ENCODE data around the gene ATG4A.

The ATG4A gene
- 11.8 to 29.7 (median 19.9) reads per million in 17 experiments for total RNA-seq

GRCh38 chrX:108091264-108091877 lies at the start of gene ATG4A, which contains the start of gene PSMD10:
Gene ATG4A, plus strand, starts transcription at chrX:108091778. Its CDS starts 49 bp downstream, at chrX:108091827.
Gene PSMD10, minus strand, starts transcription at chrX:108091542. Its CDS starts 22 bp downstream, at chrX:108091520.
- peak; percentile 93 to 95 (median 95) for DNase-seq

GRCh38 chrX:108044554-108045256 lies 46.9 kb upstream of the ATG4A start, which contains the start of gene VSIG1:
Gene VSIG1, plus strand, starts transcription at chrX:108045065. Its CDS starts 66 bp downstream, at chrX:108045131.
- DNase-seq, result no peak

- DNase-seq, result no peak
Observed at GRCh38 chrX:108049649-108050048, 41.9 kb upstream of the ATG4A start.

GRCh38 chrX:108053218-108053617 lies 38.4 kb upstream of the ATG4A start:
- no peak for DNase-seq

DNA sequence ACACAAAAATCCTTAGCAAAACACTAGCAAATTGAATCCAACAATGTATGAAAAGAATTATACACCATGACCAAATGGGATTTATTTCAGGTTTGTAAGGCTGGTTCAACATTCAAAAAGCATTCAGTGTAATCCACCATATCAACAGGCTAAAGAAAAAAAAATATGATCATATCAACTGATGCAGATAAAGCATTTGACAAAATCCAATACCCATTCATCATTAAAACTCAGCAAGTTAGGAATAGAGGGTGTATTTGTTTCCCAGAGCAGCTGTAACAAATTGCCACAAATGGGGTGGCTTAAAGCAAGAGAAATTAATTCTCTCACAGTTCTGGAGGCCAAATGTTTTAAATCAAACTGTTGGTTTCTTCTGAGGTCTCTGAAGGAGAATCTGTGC lies 36.0 kb upstream of the ATG4A start:
- no peak for DNase-seq

DNA sequence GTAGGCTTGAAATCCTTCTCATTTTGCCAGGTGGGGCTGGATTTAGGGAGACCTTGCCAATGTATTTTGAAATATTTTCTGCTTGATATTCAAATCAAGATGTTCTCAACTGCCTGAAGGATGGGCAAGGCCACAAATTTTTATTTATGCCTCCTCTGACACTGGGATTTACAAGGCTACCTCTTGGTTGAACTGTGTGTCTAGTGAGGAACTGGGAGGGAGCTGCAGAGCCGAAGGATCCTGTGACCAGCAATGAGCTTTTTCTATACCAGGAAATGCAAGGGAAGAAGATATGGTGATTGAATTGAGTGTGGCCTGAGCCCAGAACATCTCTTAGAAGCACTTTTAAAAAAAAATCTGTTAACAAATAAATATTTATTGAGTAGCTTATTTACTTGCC lies 31.8 kb upstream of the ATG4A start:
- DNase-seq, result no peak

DNA sequence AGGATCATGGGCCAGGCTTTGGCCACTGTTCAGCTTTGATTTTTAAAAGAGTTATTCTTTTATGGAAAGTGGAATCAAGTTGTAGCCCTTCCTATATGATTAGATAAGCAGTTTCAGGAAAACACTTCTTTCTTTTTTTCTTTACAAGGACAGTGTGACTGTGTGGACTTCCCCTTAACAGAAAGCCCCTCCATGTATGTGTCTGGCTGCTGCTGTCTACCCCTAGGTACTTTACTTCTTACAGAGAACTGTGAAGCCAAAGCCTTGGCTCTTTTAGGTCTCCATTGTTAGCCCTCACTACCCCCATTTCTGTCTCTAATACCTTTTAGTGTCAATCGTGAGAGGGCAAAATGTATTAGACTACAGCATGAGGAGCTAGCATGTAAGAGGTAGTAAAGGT lies 27.6 kb upstream of the ATG4A start:
- DNase-seq, result no peak

DNA sequence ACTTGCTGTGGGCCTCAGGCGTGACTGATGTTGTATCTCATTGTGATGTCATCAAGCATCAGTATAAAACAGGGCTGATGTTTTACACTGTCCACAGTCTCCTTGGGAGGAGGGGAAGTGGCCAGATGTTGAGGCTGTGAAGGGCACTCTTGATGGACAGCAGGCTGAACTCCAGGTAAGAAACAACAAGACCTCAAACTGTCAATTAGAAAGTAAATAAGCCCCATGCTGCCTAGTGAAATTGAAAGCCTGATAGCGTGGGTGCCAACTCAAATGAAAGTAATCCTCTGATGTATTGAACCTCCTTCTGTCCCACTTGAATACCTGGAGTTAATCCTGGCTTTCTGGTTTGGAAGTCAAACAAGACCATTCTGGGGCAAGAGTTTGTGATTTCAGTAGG lies 27.0 kb upstream of the ATG4A start:
- DNase-seq, result no peak

DNA sequence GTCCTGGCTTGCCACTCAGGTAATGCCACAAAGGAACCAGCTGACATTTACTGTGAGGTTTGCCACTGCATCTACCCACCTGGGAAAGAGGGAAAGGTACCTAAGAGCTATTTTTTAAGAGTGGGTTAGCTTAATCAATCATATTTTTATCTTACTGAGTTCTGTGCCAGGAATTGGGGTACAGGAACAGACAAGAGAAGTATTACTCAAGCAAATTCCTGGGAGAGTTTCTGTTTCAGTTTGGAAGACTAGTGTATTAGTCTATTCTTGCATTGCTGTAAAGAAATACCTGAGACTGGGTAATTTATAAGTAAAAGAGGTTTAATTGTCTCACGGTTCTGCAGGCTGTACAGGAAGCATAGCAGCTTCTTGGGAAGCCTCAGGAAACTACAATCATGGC lies 23.5 kb upstream of the ATG4A start:
- no peak for DNase-seq

DNA sequence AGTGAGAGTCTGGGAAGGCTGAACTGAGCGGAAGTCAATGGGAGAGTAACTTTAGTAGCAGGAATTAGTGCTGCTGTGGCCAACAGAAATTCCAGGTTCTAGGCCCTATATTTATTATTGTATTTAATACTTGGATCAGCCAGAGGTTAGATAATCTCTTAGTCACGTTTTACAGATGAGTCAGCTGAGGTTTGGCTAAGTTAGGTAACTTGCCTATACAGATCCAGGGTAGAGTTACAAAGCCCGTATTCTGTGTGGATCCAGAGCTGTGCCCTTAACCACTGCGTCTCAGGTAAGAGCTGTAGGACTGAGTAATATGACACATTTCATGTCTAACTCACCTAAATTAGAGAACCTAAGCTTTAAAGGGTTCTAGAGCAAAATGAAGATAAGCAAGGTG lies 20.7 kb upstream of the ATG4A start:
- DNase-seq, result no peak

GRCh38 chrX:108071578-108071977 lies 20.0 kb upstream of the ATG4A start:
- no peak for DNase-seq

GRCh38 chrX:108072746-108073145 lies 18.8 kb upstream of the ATG4A start:
- DNase-seq, result no peak

GRCh38 chrX:108081110-108081509 lies 10.5 kb upstream of the ATG4A start:
- DNase-seq, result no peak

DNA sequence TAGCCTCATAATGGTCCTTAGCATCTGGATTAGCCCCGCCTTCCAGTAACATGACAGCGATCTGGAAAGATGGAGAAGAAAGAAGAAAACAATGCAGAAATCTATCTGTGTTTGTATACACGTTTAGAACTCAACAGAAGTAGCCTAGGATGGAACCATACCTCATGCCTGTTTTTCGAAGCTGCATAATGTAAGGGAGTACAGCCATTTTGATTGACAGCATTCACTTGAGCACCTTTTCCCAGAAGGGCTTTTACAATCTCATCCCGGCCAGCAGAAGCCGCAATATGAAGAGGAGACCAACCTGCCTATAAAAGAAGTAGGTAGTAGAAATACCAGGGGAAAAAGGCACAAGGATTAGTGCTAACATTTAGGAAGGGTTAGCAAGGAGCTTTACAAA lies 3.8 kb upstream of the ATG4A start:
- no peak for DNase-seq

GRCh38 chrX:108088511-108088910 lies 3.1 kb upstream of the ATG4A start:
- peak; percentile 4 to 34 (median 19) for DNase-seq

DNA sequence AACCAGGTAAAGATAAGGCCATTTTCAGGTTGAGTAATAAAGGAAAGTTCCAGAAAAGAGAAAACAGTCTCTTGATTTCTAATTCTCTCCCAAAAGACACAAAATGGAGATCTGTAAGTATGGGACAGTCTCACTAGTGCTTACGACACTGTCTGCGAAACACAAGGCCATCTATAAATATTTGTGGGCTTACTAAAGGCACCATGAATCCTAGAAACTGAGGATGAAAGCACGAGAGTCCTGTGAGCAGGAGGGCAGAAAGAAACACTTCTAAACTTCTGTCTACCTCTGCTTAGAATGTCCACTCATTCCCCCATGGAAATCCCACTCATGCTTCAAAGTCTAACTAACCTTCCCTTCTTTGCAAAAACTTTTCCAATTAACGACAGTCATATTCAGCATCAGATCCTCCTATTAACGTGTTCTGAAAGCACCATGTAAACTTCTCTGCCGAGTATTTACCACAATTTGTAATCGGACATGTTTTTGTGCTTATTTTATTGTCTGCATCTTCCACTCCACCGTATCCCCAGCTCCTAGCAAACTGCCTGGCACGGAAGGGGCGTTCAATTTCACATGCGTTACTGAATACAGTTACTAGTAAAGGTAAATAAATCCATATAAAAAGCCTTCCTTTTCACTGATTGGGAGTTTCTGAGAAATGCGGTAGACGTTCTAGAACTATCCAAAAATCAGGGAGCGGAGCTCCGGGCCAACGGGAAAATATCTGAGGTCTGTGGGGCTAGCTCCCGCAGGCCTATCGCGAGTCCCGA lies 901 bp upstream of the ATG4A start:
- peak in 3 of 4 experiments; percentile 13 to 31 (median 14) for DNase-seq

- peak in 1 of 4 experiments; percentile 4 for DNase-seq
Observed at GRCh38 chrX:108091878-108092291, 307 bp downstream of the ATG4A start.

DNA sequence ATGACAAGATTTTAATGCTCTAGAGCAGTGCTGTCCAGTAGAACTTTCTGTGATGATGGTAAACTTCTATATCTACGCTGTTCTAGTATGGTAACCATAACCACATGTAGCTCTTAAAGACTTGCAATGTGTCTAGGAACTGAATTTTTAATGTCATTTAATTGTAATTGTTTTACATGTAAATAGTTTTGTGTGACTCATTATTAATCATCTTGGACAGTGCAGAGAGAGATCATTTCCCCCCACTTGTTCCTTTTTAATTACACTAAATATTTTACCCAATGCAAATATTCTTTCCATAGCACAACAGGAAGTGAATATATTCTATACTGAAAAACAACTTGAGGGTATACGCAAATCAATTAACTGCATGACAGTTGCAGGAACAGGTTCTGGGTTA lies 5.8 kb downstream of the ATG4A start:
- no peak for DNase-seq

DNA sequence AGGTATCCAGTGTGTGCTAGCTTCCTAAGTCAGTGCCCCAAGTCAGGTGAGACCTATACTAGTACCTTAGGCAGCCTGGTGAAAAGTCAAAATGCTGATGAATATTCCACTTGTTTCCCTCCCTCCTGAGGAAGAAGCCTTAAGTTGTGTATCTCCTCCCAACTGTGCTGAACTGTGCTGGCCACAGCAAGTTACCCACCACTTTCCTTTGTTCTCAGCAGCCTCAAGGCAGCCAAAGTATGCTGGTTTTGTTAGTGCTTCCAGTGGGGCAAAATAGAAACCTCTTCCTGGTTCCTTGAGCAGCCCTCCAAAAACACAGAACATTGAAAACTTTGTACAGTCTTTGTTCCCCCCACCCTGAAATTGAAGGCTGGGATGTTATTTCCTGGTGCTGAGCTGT lies 13.9 kb downstream of the ATG4A start:
- DNase-seq, result no peak

GRCh38 chrX:108114541-108114940 lies 23.0 kb downstream of the ATG4A start:
- DNase-seq, result no peak

- DNase-seq, result no peak
Observed at GRCh38 chrX:108117988-108118387, 26.4 kb downstream of the ATG4A start.

GRCh38 chrX:108121291-108121690 lies 29.7 kb downstream of the ATG4A start:
- no peak for DNase-seq

- no peak for DNase-seq
Observed at GRCh38 chrX:108122748-108123147, 31.2 kb downstream of the ATG4A start.
